K562 (cell line): ENCODE data around the gene SKOR1. TPM values are rescaled to one million over a fixed set of nuclear protein-coding genes. Genes with fewer than 3 reads are reported as not detected.

Experiments
- BRF2 ChIP-seq: IDR thresholded peaks from 3 replicates; pipeline ENCODE4 v1.6.1; 2011; ENCODE audit warnings: borderline replicate concordance, mild to moderate bottlenecking; ENCODE audit not compliant: insufficient read length, insufficient read depth
- CAMTA2 ChIP-seq: fragments of 250-450 bp; sonication (Bioruptor Pico); conservative IDR thresholded peaks from 2 replicates; pipeline ENCODE4 v1.5.1; 2022
- E2F6 ChIP-seq, 2 experiments: IDR thresholded peaks; 2 replicates each; pipeline ENCODE4 v1.6.1; 2011; ENCODE audit warnings: borderline replicate concordance in 1 of 2, control low read depth in 1 of 2, low read depth in 1 of 2, low read length in 1 of 2, mild to moderate bottlenecking in 1 of 2, mixed read lengths in 1 of 2, moderate library complexity in 1 of 2; ENCODE audit not compliant: insufficient read depth in 1 of 2, insufficient read length in 1 of 2, poor library complexity in 1 of 2, severe bottlenecking in 1 of 2; ENCODE audit errors: extremely low read depth in 1 of 2
- FOXK2 ChIP-seq, 2 experiments: fragments of 450-650 bp; IDR thresholded peaks in 1 of 2; conservative IDR thresholded peaks in 1 of 2; 2 replicates each; pipeline ENCODE4 v1.6.1; 2016; ENCODE audit warnings: low read depth in 2 of 2, mild to moderate bottlenecking in 1 of 2
- IFI16 ChIP-seq: fragments of 250-450 bp; sonication (Bioruptor Pico); IDR thresholded peaks from 2 replicates; pipeline ENCODE4 v2.1.2; 2022; ENCODE audit warnings: mild to moderate bottlenecking, inconsistent platforms
- STAG1 ChIP-seq: sonication (generic); formaldehyde crosslinking; IDR thresholded peaks from 2 replicates; pipeline ENCODE4 v1.5.0; 2020; ENCODE audit warnings: missing genetic modification reagents, borderline replicate concordance
- ZNF263 ChIP-seq: sonication (generic); formaldehyde crosslinking; IDR thresholded peaks from 2 replicates; pipeline ENCODE4 v1.8.0; 2022; ENCODE audit warnings: mild to moderate bottlenecking, missing genetic modification reagents, borderline replicate concordance
- ZNF318 ChIP-seq, 2 experiments: fragments of 450-650 bp; IDR thresholded peaks; 2 replicates each; pipeline ENCODE4 v1.6.1; 2016; ENCODE audit warnings: mild to moderate bottlenecking in 2 of 2, borderline replicate concordance in 1 of 2, low read depth in 1 of 2, moderate library complexity in 1 of 2
- polyA plus RNA-seq, 8 experiments: library from polyadenylated mRNA; depleted of rRNA in 4 of 8; stranded (reverse) in 5 of 8; unstranded in 3 of 8; fragments of >200 nt; fragmentation: Nextera tagmentation in 2 of 8; fragmentation: Illumina TruSeq in 1 of 8; extraction: Ambion mirVana in 2 of 8; extraction: Trizol in 1 of 8; gene quantifications; 2 replicates each; pipeline versions ENCODE4 v1.2.1 to v1.2.3, GENCODE V29; 2011 to 2014; ENCODE audit warnings: inconsistent platforms in 1 of 8, missing spikeins in 1 of 8
- total RNA-seq, 7 experiments: library from RNA; depleted of rRNA in 6 of 7; stranded (reverse); fragments of >200 nt in 6 of 7; fragmentation: Illumina TruSeq in 2 of 7; extraction: Trizol in 2 of 7; gene quantifications; 2 replicates each; pipeline versions ENCODE4 v1.2.1 to v1.2.3, GENCODE V29; 2011 to 2021; ENCODE audit warnings: low replicate concordance in 1 of 7

SKOR1 gene
- total and polyA plus RNA-seq, 9 of the 15 experiments (the other 6 are each of a cell fraction or from before 2014, with no cell fraction given): 0.04 to 0.41 (median 0.09) TPM; not detected in 3

GRCh38 chr15:67836477-67836876, 11.2 kb downstream of the SKOR1 start (continued):
- no peak for TF ChIP-seq ZNF318 (IDR thresholded peaks at IDR 0.05; ENCODE audit: borderline replicate concordance in 1 of 2, low read depth in 1 of 2)
- TF ChIP-seq ZNF263 (CRISPR knock-in tag): no peak
- peak; percentile 21; the same call in 1 of the 2 replicates for TF ChIP-seq STAG1 (CRISPR knock-in tag)
- no peak for TF ChIP-seq BRF2
- no peak for TF ChIP-seq E2F6 (IDR thresholded peaks at IDR 0.05; ENCODE audit: borderline replicate concordance in 1 of 2, extremely low read depth in 1 of 2, insufficient read depth in 1 of 2, insufficient read length in 1 of 2, low read depth in 1 of 2, low read length in 1 of 2, poor library complexity in 1 of 2, severe bottlenecking in 1 of 2)
- no peak for TF ChIP-seq FOXK2 (conservative IDR thresholded peaks at IDR 0.05 in 1 of 2, IDR thresholded peaks at IDR 0.05 in 1 of 2; ENCODE audit: low read depth in 2 of 2)
- no peak for TF ChIP-seq IFI16 (CRISPR knock-in tag)
- no peak for TF ChIP-seq CAMTA2 (CRISPR knock-in tag)
